ENCODE measurements around the gene RMDN2. TPM values are rescaled to one million over a fixed set of nuclear protein-coding genes. Genes with fewer than 3 reads are reported as not detected.

The RMDN2 gene
- total RNA-seq, 2 experiments from 2014 or later: 1.5 to 2.3 TPM

DNA sequence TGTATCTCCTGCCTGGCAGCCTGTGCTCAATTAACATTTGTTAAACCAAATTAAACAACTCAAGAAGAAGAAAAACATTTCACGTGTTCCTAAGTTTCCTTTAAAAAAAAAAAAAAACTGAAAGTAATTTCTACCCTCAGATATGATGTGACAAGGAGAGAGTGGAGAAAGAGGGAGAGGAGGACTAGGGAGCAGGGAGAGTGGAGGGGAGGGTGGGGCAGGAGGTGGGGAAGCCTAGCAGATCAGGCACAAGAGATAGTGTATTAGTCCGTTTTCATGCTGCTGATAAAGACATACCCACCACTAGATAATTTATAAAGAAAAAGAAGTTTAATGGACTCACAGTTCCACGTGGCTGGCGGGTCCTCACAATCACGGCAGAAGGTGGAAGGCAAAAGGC, 104.4 kb downstream of the RMDN2 start:
- H3K27ac Mint-ChIP-seq: no peak overlapping the region
- H3K9me3 Mint-ChIP-seq: no peaks in the 10 kb centered on the region
- H3K4me1 Mint-ChIP-seq: no peaks in the 10 kb centered on the region
- H3K4me3 Mint-ChIP-seq: no peak overlapping the region
- ChIA-PET CTCF (no interaction called here), POLR2A (no interaction called here)
- no peaks in the 10 kb centered on the region for H3K36me3 Mint-ChIP-seq (ENCODE audit: low read depth)
- no peak for DNase-seq
- H3K27me3 Mint-ChIP-seq: peaks cover 27% of the 10 kb centered on the region

- no peaks in the 10 kb centered on the region for H3K9me3 Mint-ChIP-seq
- peaks cover 25% of the 10 kb centered on the region for H3K27me3 Mint-ChIP-seq
- no peaks in the 10 kb centered on the region for H3K4me1 Mint-ChIP-seq
- no peaks in the 10 kb centered on the region for H3K36me3 Mint-ChIP-seq (ENCODE audit: low read depth)
- H3K27ac Mint-ChIP-seq: no peak overlapping the region
- ChIA-PET POLR2A (no interaction called here), CTCF (no interaction called here)
- no peak for DNase-seq
- no peak overlapping the region for H3K4me3 Mint-ChIP-seq
Observed at GRCh38 chr2:38030635-38031355, 105.7 kb downstream of the RMDN2 start.

DNA sequence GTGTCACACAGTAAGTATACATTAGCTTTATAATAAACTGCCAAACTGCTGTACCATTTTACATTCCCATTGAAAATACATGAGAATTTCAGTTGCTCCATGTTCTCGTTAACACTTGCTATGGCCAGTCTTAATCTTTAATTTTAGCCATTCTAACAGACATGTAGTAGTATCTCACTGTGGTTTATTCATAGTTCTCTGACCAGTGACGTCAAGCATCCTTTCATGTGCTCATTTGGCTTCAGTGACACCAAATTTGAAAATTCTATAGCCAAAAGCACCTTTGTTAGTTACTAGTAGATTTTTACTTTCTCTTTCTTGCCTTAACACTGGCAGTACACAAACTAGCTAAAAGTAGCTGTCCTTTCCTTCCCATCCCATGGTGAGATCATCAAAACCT, 107.9 kb downstream of the RMDN2 start:
- peaks cover 37% of the 10 kb centered on the region for H3K27me3 Mint-ChIP-seq
- CTCF ChIA-PET: no interaction called here

DNA sequence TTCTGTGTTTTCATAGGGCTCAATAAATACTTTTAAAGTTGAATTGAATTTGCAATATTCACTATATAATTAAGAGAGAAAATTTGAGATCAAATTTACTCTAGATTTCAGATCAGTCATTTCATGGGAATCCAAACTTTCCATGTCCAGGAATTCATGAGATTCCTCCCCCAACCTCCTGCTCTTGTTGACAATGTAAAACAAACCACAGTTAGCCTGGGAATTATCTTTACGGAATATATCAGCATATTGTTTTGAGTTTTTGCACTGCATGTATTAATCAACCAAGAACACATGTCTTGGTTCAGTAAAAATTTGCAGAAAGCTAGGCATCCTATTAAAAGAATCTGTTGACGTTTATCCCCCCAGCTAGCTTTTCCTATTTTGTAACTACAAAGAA, 108.6 kb downstream of the RMDN2 start:
- POLR2A ChIA-PET: no interaction called here
- DNase-seq: no peak
- H3K4me1 Mint-ChIP-seq: peaks cover 20% of the 10 kb centered on the region
- no peaks in the 10 kb centered on the region for H3K36me3 Mint-ChIP-seq (ENCODE audit: low read depth)
- no peaks in the 10 kb centered on the region for H3K9me3 Mint-ChIP-seq
- CTCF ChIA-PET: no interaction called here
- H3K27ac Mint-ChIP-seq: no peak overlapping the region
- H3K4me3 Mint-ChIP-seq: no peak overlapping the region
- H3K27me3 Mint-ChIP-seq: peaks cover 40% of the 10 kb centered on the region

More for the DNA sequence above, 107.9 kb downstream of the RMDN2 start:
- Mint-ChIP-seq H3K4me1 (peaks cover 14% of the 10 kb centered on the region), H3K9me3 (no peaks in the 10 kb centered on the region), H3K4me3 (no peak overlapping the region), H3K36me3 (ENCODE audit: low read depth) (no peaks in the 10 kb centered on the region), H3K27ac (no peak overlapping the region)
- no peak for DNase-seq
- POLR2A ChIA-PET: no interaction called here

- H3K9me3 Mint-ChIP-seq: no peaks in the 10 kb centered on the region
- no peak overlapping the region for H3K4me3 Mint-ChIP-seq
- peaks cover 24% of the 10 kb centered on the region for H3K4me1 Mint-ChIP-seq
- CTCF ChIA-PET: no interaction called here
- H3K27ac Mint-ChIP-seq: no peak overlapping the region
- no peak for DNase-seq
- H3K27me3 Mint-ChIP-seq: peaks cover 40% of the 10 kb centered on the region
- POLR2A ChIA-PET: interaction anchor here (3.1 kb wide), 1 partner anchor 40 kb away, joined by 14 read pairs; the partner anchor contains the start of gene CYP1B1
- no peaks in the 10 kb centered on the region for H3K36me3 Mint-ChIP-seq (ENCODE audit: low read depth)
Observed at GRCh38 chr2:38035968-38036367, 110.9 kb downstream of the RMDN2 start.

GRCh38 chr2:38037325-38037724, 112.2 kb downstream of the RMDN2 start:
- H3K4me1 Mint-ChIP-seq: peaks cover 24% of the 10 kb centered on the region
- ChIA-PET POLR2A (interaction anchor here (1.2 to 3.1 kb wide), 2 partner anchors 11 to 39 kb away, joined by 3 to 14 read pairs; partner anchors contain the start of gene CYP1B1), CTCF (interaction anchor here (1.2 to 1.9 kb wide), 4 partner anchors 21 to 471 kb away, joined by 3 to 8 read pairs (median 4); partner anchors contain the start of gene CYP1B1)
- no peaks in the 10 kb centered on the region for H3K36me3 Mint-ChIP-seq (ENCODE audit: low read depth)
- peaks cover 36% of the 10 kb centered on the region for H3K27me3 Mint-ChIP-seq
- no peak for DNase-seq
- H3K4me3 Mint-ChIP-seq: no peak overlapping the region
- H3K27ac Mint-ChIP-seq: no peak overlapping the region
- H3K9me3 Mint-ChIP-seq: no peaks in the 10 kb centered on the region

DNA sequence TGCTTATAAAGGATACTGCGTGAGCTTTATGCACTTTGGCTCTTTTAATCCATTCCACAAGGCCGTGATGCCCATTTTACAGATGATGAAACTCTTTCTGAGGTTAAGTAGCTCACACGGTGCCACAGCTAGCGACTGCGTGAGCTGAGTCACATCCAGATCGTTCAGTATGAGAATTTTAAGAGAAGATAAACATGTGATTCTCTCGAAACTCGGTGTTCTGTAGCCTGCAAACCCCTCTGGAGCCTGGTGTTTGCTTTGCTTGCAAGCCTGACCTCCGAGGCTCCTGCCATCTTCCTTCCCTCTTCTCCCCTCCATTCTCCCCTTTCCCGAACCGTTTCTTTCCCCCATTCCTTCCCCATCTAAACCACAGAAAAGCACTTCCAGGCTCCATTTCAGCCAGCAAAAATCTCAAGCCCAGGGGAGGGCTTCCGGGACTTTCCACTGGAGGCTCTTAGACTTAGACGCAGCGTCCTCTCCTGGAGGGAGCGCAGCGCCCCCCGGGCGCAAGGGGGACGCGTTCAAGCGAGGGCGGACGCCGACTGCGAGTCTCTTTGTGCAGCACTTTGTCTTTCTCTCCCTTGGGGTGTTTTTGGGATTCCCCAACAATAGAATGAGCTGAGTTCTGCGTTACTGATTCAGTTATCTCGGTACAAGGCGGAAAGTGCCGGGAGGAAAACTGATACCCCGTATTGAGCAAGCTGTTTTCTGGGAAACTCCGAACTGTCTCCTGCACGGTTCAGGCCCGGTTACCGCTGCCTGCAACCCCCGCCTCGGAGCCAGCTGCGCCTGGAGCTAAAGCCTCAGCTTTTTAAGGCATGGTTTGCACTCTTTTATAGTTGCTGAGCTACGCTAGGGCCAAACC, 112.9 kb downstream of the RMDN2 start:
- H3K36me3 Mint-ChIP-seq (ENCODE audit: low read depth): no peaks in the 10 kb centered on the region
- peaks cover 24% of the 10 kb centered on the region for H3K4me1 Mint-ChIP-seq
- DNase-seq: peak; percentile 50
- peaks cover 36% of the 10 kb centered on the region for H3K27me3 Mint-ChIP-seq
- ChIA-PET POLR2A (interaction anchor here (1.2 to 3.1 kb wide), 2 partner anchors 12 to 38 kb away, joined by 3 to 14 read pairs; partner anchors contain the start of gene CYP1B1), CTCF (interaction anchor here (0.6 to 1.9 kb wide), 7 partner anchors 11 to 470 kb away, joined by 3 to 8 read pairs (median 3); partner anchors contain the start of gene CYP1B1)
- H3K9me3 Mint-ChIP-seq: no peaks in the 10 kb centered on the region
- H3K27ac Mint-ChIP-seq: peak overlapping the region; percentile 71
- peak overlapping the region; percentile 67 for H3K4me3 Mint-ChIP-seq

GRCh38 chr2:38038682-38039081, 113.6 kb downstream of the RMDN2 start:
- Mint-ChIP-seq H3K4me3 (peak overlapping the region; percentile 67), H3K4me1 (peaks cover 24% of the 10 kb centered on the region), H3K9me3 (no peaks in the 10 kb centered on the region), H3K27me3 (peaks cover 39% of the 10 kb centered on the region), H3K36me3 (ENCODE audit: low read depth) (no peaks in the 10 kb centered on the region), H3K27ac (no peak overlapping the region)
- no peak for DNase-seq
- POLR2A ChIA-PET: interaction anchor here (3.1 kb wide), 1 partner anchor 38 kb away, joined by 14 read pairs; the partner anchor contains the start of gene CYP1B1
- CTCF ChIA-PET: interaction anchor here (1.0 to 1.9 kb wide), 4 partner anchors 11 to 469 kb away, joined by 3 to 5 read pairs (median 4); no protein-coding TSS in a partner anchor

DNA sequence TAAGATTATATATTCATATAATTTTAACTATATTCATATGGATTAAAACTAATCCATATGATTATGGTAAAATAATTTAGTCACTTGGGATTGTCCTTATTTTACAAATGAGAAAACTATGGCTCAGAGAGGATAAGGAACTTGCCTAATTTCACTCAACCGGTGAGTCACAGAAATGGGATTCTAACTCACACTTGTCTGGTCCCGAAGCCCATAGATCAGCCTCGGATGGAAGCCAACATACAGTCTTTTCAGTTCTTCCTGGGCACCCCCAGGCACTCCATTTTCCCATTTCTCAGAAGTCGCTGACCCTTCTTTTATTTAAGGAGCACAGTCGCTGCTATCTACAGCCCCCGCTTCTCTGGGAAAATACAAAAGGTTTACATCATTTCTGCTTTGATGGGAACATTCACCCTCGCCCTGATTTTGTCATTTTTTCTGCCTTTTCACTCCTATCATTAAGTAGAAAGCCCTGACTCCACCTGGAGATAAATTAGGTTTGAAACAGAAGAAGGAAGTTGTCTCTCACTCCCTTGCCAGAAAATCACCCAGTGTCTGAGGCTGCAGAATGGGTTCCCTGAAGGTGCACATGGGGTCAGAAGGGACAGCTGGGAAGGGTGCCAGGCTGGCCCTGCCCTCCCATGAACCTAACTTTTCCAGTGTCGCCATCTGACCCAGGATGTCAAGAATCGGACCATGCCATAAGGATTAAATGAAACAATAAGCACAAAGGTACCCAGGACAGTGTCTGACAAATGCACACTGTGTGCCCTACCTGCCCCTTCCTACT, 114.2 kb downstream of the RMDN2 start:
- Mint-ChIP-seq H3K9me3 (no peaks in the 10 kb centered on the region), H3K27ac (no peak overlapping the region), H3K4me1 (peaks cover 24% of the 10 kb centered on the region), H3K36me3 (ENCODE audit: low read depth) (no peaks in the 10 kb centered on the region), H3K4me3 (no peak overlapping the region), H3K27me3 (peaks cover 37% of the 10 kb centered on the region)
- CTCF ChIA-PET: no interaction called here
- POLR2A ChIA-PET: no interaction called here
- DNase-seq: no peak

GRCh38 chr2:38045811-38046210, 120.7 kb downstream of the RMDN2 start:
- H3K4me1 Mint-ChIP-seq: no peaks in the 10 kb centered on the region
- H3K9me3 Mint-ChIP-seq: no peaks in the 10 kb centered on the region
- no peak for DNase-seq
- no peaks in the 10 kb centered on the region for H3K36me3 Mint-ChIP-seq (ENCODE audit: low read depth)
- POLR2A ChIA-PET: no interaction called here
- no peak overlapping the region for H3K4me3 Mint-ChIP-seq
- CTCF ChIA-PET: no interaction called here
- peaks cover 22% of the 10 kb centered on the region for H3K27me3 Mint-ChIP-seq
- no peak overlapping the region for H3K27ac Mint-ChIP-seq

- H3K4me1 Mint-ChIP-seq: no peaks in the 10 kb centered on the region
- ChIA-PET CTCF (no interaction called here), POLR2A (no interaction called here)
- no peaks in the 10 kb centered on the region for H3K9me3 Mint-ChIP-seq
- no peak for DNase-seq
- no peaks in the 10 kb centered on the region for H3K36me3 Mint-ChIP-seq (ENCODE audit: low read depth)
- no peak overlapping the region for H3K27ac Mint-ChIP-seq
- H3K4me3 Mint-ChIP-seq: no peak overlapping the region
- peaks cover 24% of the 10 kb centered on the region for H3K27me3 Mint-ChIP-seq
Observed at GRCh38 chr2:38056216-38056615, 131.1 kb downstream of the RMDN2 start.

- ChIA-PET POLR2A (no interaction called here), CTCF (interaction anchor here (1.1 kb wide), 1 partner anchor 20 kb away, joined by 3 read pairs; no protein-coding TSS in a partner anchor)
- H3K9me3 Mint-ChIP-seq: no peaks in the 10 kb centered on the region
- H3K27me3 Mint-ChIP-seq: peaks cover 15% of the 10 kb centered on the region
- peaks cover 2% of the 10 kb centered on the region for H3K36me3 Mint-ChIP-seq (ENCODE audit: low read depth)
- no peak overlapping the region for H3K27ac Mint-ChIP-seq
- no peaks in the 10 kb centered on the region for H3K4me1 Mint-ChIP-seq
- no peak overlapping the region for H3K4me3 Mint-ChIP-seq
- no peak for DNase-seq
Observed at GRCh38 chr2:38057651-38058410, 132.7 kb downstream of the RMDN2 start.
